Activated CD8-positive, alpha-beta T cell treated with anti-CD3 and anti-CD28 coated beads, Interleukin-2, amount 10 ng/mL, durations not matched to agents 7 days and 5 days (primary cell): ENCODE data around the gene COA3. TPM values are rescaled to one million over a fixed set of nuclear protein-coding genes. Genes with fewer than 3 reads are reported as not detected.

Experiments
- ATAC-seq: fragments of 150-1000 bp; cut with Tn5 transposase; one replicate; pipeline ENCODE4 v1.10.0; 2021; ENCODE audit warnings: moderate library complexity
- CTCF ChIA-PET: fragments of 350-600 bp; sonication (Branson Sonifier 250); formaldehyde crosslinking; loops from one replicate; lab custom pipeline; 2021; ENCODE audit warnings: antibody characterized with exemption; lab: Charles Lee
- POLR2A ChIA-PET: fragments of 350-600 bp; sonication (Branson Sonifier 250); formaldehyde crosslinking; loops from one replicate; lab custom pipeline; 2021; ENCODE audit warnings: antibody characterized with exemption; lab: Charles Lee
- DNase-seq: peaks from one replicate; pipeline ENCODE4 v3.0.0-alpha.2; 2020
- H3K27ac Mint-ChIP-seq: one replicate; pipeline ENCODE4 v1.8.0; 2021; ENCODE audit warnings: mild to moderate bottlenecking, mixed read lengths
- H3K27me3 Mint-ChIP-seq: one replicate; pipeline ENCODE4 v1.8.0; 2021; ENCODE audit warnings: low read depth, mixed read lengths
- H3K36me3 Mint-ChIP-seq: one replicate; pipeline ENCODE4 v1.8.0; 2021; ENCODE audit warnings: low read depth, mixed read lengths
- H3K4me1 Mint-ChIP-seq: one replicate; pipeline ENCODE4 v1.8.0; 2021; ENCODE audit warnings: low read depth, mixed read lengths
- H3K4me3 Mint-ChIP-seq: one replicate; pipeline ENCODE4 v1.8.0; 2021; ENCODE audit warnings: mild to moderate bottlenecking, mixed read lengths
- H3K9me3 Mint-ChIP-seq: one replicate; pipeline ENCODE4 v1.8.0; 2022; ENCODE audit warnings: mixed read lengths; ENCODE audit not compliant: insufficient read depth
- total RNA-seq, 2 experiments: library from RNA; stranded (reverse); gene quantifications; one replicate each; pipeline ENCODE4 v1.2.3, GENCODE V29; 2021

The COA3 gene, protein sequence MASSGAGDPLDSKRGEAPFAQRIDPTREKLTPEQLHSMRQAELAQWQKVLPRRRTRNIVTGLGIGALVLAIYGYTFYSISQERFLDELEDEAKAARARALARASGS
- total RNA-seq = 10 to 100 TPM; 41.4 to 41.5 TPM

- H3K27me3 Mint-ChIP-seq = peaks cover 5% of the 10 kb centered on the region
- H3K27ac Mint-ChIP-seq = peak within 1 kb of the TSS; percentile 77
- peak; percentile 88 for DNase-seq
- peak within 1 kb of the TSS; percentile 94 for H3K4me3 Mint-ChIP-seq
- CTCF ChIA-PET = interaction anchor here (1.1 to 1.5 kb wide), 5 partner anchors 9 to 61 kb away, joined by 3 to 11 read pairs (median 4); partner anchors contain the start of gene BECN1
- peak; percentile 99 for ATAC-seq
- H3K4me1 Mint-ChIP-seq = peaks cover 18% of the 10 kb centered on the region
- H3K9me3 Mint-ChIP-seq = no peaks in the 10 kb centered on the region
- POLR2A ChIA-PET = interaction anchor here (1.2 to 3.0 kb wide), 5 partner anchors 8 to 25 kb away, joined by 3 to 14 read pairs (median 3); partner anchors contain the start of genes BECN1 and VPS25
- peaks cover 13% of the 10 kb centered on the region for H3K36me3 Mint-ChIP-seq
Observed at GRCh38 chr17:42798383-42799380, at the start of gene COA3, which contains the start of gene CNTD1. Gene COA3 (minus strand): TSS chr17:42798704. CDS start chr17:42798681, 23 bp downstream. Gene CNTD1 (plus strand): TSS chr17:42798861. CDS start chr17:42799068, 207 bp downstream.

DNA sequence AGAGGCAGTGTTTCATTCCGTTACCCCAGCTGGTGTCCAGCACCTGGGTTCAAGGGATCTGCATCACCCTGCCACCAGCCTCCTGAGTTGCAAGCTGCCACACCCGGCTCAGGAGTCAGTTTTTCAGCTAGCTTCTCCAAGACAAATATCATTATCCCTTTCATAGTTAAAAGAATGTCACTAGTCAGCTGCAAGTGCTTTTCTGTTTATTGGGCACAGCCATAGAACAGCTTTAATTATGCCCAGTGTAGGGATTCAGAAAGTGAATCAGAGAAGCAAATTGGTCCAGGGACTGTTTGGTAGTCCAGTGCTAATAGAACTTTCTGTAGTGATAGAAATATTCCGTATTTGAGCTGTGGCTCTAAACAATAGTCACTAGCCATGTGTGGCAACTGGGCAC lies 49.6 kb upstream of the COA3 start:
- DNase-seq (no peak), ATAC-seq (no peak)
- CTCF ChIA-PET = interaction anchor here (1.2 to 1.3 kb wide), 2 partner anchors 15 to 24 kb away, joined by 3 to 4 read pairs; partner anchors contain the start of genes BECN1 and PSME3
- H3K9me3 Mint-ChIP-seq = no peaks in the 10 kb centered on the region
- H3K4me1 Mint-ChIP-seq = peaks cover 11% of the 10 kb centered on the region
- no peak overlapping the region for H3K27ac Mint-ChIP-seq
- peaks cover 14% of the 10 kb centered on the region for H3K36me3 Mint-ChIP-seq
- H3K27me3 Mint-ChIP-seq = no peaks in the 10 kb centered on the region
- POLR2A ChIA-PET = interaction anchor here (0.6 kb wide), 1 partner anchor 121 kb away, joined by 3 read pairs; no protein-coding TSS in a partner anchor
- H3K4me3 Mint-ChIP-seq = no peak overlapping the region

GRCh38 chr17:42846594-42847280 lies 48.2 kb upstream of the COA3 start:
- peaks cover 28% of the 10 kb centered on the region for H3K36me3 Mint-ChIP-seq
- peaks cover 11% of the 10 kb centered on the region for H3K4me1 Mint-ChIP-seq
- no peaks in the 10 kb centered on the region for H3K9me3 Mint-ChIP-seq
- ATAC-seq (no peak), DNase-seq (no peak)
- POLR2A ChIA-PET = interaction anchor here (0.6 kb wide), 1 partner anchor 1772 kb away, joined by 3 read pairs; no protein-coding TSS in a partner anchor
- CTCF ChIA-PET = no interaction called here
- H3K27me3 Mint-ChIP-seq = no peaks in the 10 kb centered on the region
- peak overlapping the region; percentile 29 for H3K27ac Mint-ChIP-seq
- H3K4me3 Mint-ChIP-seq = no peak overlapping the region

- DNase-seq = no peak
- ChIA-PET CTCF (no interaction called here), POLR2A (interaction anchor here (1.2 kb wide), 1 partner anchor 13 kb away, joined by 8 read pairs; the partner anchor contains the start of gene PSME3)
- peaks cover 33% of the 10 kb centered on the region for H3K36me3 Mint-ChIP-seq
- no peaks in the 10 kb centered on the region for H3K9me3 Mint-ChIP-seq
- H3K27ac Mint-ChIP-seq = peak overlapping the region; percentile 29
- H3K4me1 Mint-ChIP-seq = peaks cover 11% of the 10 kb centered on the region
- no peaks in the 10 kb centered on the region for H3K27me3 Mint-ChIP-seq
- ATAC-seq = no peak
- H3K4me3 Mint-ChIP-seq = no peak overlapping the region
Observed at GRCh38 chr17:42845918-42846593, 47.6 kb upstream of the COA3 start.

DNA sequence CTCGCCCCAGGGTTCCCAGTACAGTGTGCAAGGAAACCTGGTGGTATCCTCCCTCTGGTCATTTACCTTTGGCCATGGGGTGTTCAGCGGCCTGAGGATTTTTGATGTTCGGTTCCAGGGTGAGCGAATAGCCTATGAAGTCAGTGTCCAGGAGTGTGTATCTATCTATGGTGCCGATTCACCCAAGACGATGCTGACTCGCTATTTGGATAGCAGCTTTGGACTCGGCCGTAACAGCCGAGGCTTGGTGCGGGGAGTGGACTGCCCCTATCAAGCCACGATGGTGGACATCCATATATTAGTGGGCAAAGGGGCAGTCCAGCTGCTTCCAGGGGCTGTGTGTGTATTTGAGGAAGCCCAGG lies 47.0 kb upstream of the COA3 start:
- POLR2A ChIA-PET = interaction anchor here (1.2 kb wide), 1 partner anchor 12 kb away, joined by 8 read pairs; the partner anchor contains the start of gene PSME3
- Mint-ChIP-seq H3K27me3 (no peaks in the 10 kb centered on the region), H3K36me3 (peaks cover 33% of the 10 kb centered on the region), H3K9me3 (no peaks in the 10 kb centered on the region), H3K4me3 (no peak overlapping the region), H3K27ac (no peak overlapping the region), H3K4me1 (peaks cover 11% of the 10 kb centered on the region)
- CTCF ChIA-PET = interaction anchor here (2.8 kb wide), 1 partner anchor 11 kb away, joined by 12 read pairs; the partner anchor contains the start of gene PSME3
- ATAC-seq (no peak), DNase-seq (no peak)

GRCh38 chr17:42844761-42845555 lies 46.5 kb upstream of the COA3 start:
- ChIA-PET POLR2A (interaction anchor here (1.2 kb wide), 1 partner anchor 12 kb away, joined by 8 read pairs; the partner anchor contains the start of gene PSME3), CTCF (interaction anchor here (1.5 to 2.8 kb wide), 2 partner anchors 11 to 84 kb away, joined by 5 to 12 read pairs; partner anchors contain the start of gene PSME3)
- DNase-seq = no peak
- Mint-ChIP-seq H3K36me3 (peaks cover 33% of the 10 kb centered on the region), H3K27ac (no peak overlapping the region), H3K4me1 (peaks cover 11% of the 10 kb centered on the region), H3K27me3 (no peaks in the 10 kb centered on the region), H3K4me3 (no peak overlapping the region), H3K9me3 (no peaks in the 10 kb centered on the region)
- no peak for ATAC-seq

- POLR2A ChIA-PET = interaction anchor here (1.2 kb wide), 1 partner anchor 12 kb away, joined by 3 read pairs; no protein-coding TSS in a partner anchor
- Mint-ChIP-seq H3K36me3 (peaks cover 37% of the 10 kb centered on the region), H3K27me3 (no peaks in the 10 kb centered on the region), H3K9me3 (no peaks in the 10 kb centered on the region), H3K27ac (no peak within 1 kb of the TSS), H3K4me1 (peaks cover 11% of the 10 kb centered on the region), H3K4me3 (no peak within 1 kb of the TSS)
- ATAC-seq (no peak), DNase-seq (no peak)
- CTCF ChIA-PET = interaction anchor here (0.5 to 2.8 kb wide), 4 partner anchors 10 to 154 kb away, joined by 3 to 12 read pairs (median 8); partner anchors contain the start of genes PSME3 and RPL27
Observed at GRCh38 chr17:42844271-42844670, 45.8 kb upstream of the COA3 start, which contains the start of gene AOC2. Gene AOC2 (plus strand): TSS chr17:42844580. CDS start chr17:42844627, 47 bp downstream.

- Mint-ChIP-seq H3K27me3 (no peaks in the 10 kb centered on the region), H3K4me1 (peaks cover 11% of the 10 kb centered on the region), H3K27ac (no peak overlapping the region), H3K36me3 (peaks cover 45% of the 10 kb centered on the region), H3K4me3 (no peak overlapping the region), H3K9me3 (no peaks in the 10 kb centered on the region)
- ChIA-PET CTCF (interaction anchor here (0.8 to 2.8 kb wide), 9 partner anchors 9 to 181 kb away, joined by 3 to 12 read pairs (median 4); partner anchors contain the start of genes BECN1, PSME3, RND2 and RPL27), POLR2A (interaction anchor here (1.2 to 2.1 kb wide), 2 partner anchors 10 to 13 kb away, joined by 3 to 6 read pairs; partner anchors contain the start of gene PSME3)
- DNase-seq = no peak
- no peak for ATAC-seq
Observed at GRCh38 chr17:42843358-42843934, 44.9 kb upstream of the COA3 start.

DNA sequence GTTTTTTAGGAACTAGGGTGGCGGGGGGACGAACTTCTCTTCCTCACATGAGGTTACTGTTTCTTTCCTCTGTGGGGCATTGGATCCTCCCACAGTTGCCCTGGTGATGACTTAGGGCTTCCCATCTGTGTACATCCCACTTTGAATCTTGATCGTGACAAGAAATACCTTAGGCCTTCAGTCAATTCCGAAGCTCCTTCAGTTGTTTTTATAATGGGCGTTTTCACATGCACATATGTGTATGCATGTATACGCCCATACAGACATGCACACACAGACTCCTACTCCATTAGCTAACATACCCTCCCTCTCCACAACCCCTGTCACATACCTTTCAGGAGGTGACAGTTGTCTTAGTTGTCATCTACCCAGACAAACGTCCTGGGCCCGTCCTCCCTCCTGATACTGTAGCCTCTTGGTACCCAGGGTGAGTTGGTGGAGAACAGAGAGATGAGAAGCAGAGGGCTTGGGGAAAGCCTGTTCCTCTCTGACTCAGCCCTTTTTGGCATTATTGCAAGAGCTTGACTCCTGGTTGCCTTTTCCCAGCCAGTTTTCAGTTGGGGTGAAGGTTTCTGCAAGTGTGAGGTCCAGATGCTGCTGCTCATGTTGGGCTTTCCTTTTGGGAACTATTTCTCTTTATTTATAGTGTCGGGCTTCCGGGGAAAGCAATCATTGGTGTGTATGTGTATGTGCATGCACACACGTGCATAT lies 43.6 kb upstream of the COA3 start:
- Mint-ChIP-seq H3K27ac (no peak overlapping the region), H3K4me1 (peaks cover 13% of the 10 kb centered on the region), H3K4me3 (no peak overlapping the region), H3K9me3 (no peaks in the 10 kb centered on the region), H3K36me3 (peaks cover 55% of the 10 kb centered on the region), H3K27me3 (no peaks in the 10 kb centered on the region)
- ChIA-PET POLR2A (interaction anchor here (0.6 to 2.1 kb wide), 3 partner anchors 9 to 156 kb away, joined by 4 to 6 read pairs (median 4); partner anchors contain the start of genes PSME3 and RPL27), CTCF (interaction anchor here (1.0 to 2.4 kb wide), 4 partner anchors 11 to 183 kb away, joined by 4 to 10 read pairs (median 4); partner anchors contain the start of genes RND2 and RPL27)
- DNase-seq (no peak), ATAC-seq (no peak)
